NCI-H345 (cell line): ENCODE data around the gene SLC30A7.
"Not testable (repeated sequence)": the region's sequence is repeated elsewhere in the genome, so short reads cannot be mapped to it uniquely, and the experiment has no call there.

Experiments
- DNase-seq: peaks from one replicate; lab custom pipeline; 2025; lab: John Stamatoyannopoulos, UW

Gene SLC30A7

DNA sequence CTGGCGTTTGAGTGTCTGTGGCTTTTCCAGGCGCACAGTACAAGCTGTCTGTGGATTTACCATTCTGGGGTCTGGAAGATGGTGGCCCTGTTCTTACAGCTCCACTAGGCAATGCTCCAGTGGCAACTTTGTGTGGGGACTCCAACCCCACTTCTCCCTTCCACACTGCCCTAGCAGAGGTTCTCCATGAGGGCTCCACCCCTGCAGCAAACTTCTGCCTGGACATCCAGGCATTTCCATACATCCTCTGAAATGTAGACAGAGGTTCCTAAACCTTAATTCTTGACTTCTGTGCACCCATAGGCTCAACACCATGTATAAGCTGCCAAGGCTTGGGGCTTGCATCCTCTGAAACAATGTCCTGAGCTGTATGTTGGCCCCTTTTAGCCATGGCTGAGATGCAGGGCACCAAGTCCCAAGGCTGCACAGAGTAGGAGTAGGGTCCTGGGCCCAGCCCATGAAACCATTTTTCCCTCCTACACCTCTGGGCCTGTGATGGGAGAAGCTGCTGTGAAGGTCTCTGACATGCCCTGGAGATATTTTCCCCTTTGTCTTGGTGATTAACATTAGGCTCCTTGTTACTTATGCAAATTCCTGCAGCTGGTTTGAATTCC is 5.9 kb upstream of the SLC30A7 start:
- not testable (repeated sequence) for DNase-seq

- no peak for DNase-seq
These were observed 4.5 kb upstream of the SLC30A7 start for GRCh38 chr1:100891380-100891779.

- DNase-seq, result no peak
These were observed 3.3 kb upstream of the SLC30A7 start for GRCh38 chr1:100892554-100892953.

DNA sequence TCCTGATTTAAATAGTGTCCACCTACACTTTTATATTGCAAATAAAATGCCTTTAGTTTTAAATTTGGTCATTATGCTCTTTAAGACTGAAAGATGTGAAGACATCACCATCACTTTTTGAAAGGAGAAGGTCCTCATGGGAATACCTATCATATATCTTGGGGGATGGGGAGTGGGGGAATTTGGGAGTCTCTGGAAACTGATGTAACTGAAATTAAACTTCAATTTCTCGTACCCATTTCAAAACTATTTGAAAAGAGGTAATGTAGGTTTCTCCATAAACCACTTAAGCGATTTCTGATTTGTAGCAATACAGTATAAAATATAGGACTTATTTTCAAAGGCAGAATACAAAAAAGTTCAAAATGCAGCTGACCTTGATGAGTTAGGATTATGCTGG is 2.2 kb upstream of the SLC30A7 start:
- no peak for DNase-seq

GRCh38 chr1:100894603-100895539 is 1.0 kb upstream of the SLC30A7 start, which contains the start of gene EXTL2:
TSS of gene EXTL2 (minus strand) at chr1:100894842. CDS start at chr1:100888757, 6,085 bp downstream.
- DNase-seq, result peak; percentile 91

DNA sequence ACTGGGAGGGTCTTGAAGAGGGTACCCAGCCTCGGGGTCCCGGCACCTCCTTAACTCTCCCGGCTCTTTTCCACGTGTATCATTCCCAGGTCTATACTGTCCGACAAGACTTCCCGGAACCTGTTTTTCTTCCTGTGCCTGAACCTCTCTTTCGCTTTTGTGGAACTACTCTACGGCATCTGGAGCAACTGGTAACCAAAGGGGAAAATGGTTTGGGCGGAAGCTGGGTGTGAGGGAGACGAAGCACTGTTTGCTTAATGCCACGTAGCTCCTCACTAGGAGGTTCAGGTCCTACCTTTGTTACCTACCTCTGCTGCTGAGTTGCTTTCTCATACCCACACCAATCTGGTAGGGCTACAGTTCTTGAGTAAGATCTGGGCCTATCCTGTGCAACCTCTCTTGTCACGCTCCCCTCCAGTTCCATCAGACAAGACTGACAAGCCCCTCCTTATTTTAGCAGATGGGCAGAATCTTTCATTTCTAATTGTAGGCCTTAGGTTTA is 642 bp downstream of the SLC30A7 start:
- peak; percentile 33 for DNase-seq

- DNase-seq, result no peak
These were observed 6.5 kb downstream of the SLC30A7 start for GRCh38 chr1:100902365-100902764.

- no peak for DNase-seq
These were observed 7.9 kb downstream of the SLC30A7 start for GRCh38 chr1:100903777-100904176.

DNA sequence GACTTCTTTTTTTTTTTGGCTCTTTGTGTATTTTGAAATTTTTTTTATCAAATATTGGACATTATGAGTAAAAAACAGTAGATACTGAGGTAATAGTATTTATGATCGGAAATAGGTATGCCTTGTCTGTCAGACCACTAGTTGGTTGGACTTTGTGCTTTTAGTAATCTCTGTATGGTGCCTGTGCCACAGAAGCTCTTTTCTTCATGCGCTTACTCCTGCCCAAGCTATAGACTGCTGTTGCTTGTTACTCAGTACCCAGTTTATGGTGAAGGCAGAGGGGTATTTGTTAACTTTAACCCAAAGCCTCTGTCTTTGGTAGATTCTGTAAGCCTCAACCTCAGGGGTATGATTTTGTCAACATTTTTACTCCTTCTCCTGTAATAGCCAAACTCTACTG is 8.6 kb downstream of the SLC30A7 start:
- DNase-seq, result no peak

DNA sequence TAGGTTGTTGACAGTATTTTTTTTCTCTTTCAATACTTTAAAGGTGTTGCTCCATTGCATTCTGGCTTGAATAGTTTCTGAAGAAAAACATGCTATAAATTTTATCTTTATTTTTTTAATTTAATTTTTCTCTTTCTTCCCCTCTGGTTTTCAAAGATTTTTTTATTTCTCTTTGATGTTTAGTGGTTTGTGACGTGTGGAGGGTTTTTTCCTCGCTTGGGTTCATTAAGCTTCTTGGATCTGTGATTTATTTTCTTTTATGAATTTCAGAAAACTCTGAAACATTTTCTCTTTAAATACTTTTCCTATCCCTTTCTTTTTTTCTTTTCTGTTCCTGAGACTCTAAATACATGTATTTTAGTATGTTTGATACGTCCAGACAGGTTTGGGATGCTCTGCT is 9.3 kb downstream of the SLC30A7 start:
- no peak for DNase-seq

GRCh38 chr1:100907887-100908286 is 12.0 kb downstream of the SLC30A7 start:
- DNase-seq, result no peak

GRCh38 chr1:100909018-100909417 is 13.1 kb downstream of the SLC30A7 start:
- no peak for DNase-seq

- DNase-seq, result no peak
These were observed 16.1 kb downstream of the SLC30A7 start for GRCh38 chr1:100912019-100912418.

GRCh38 chr1:100921110-100921706 is 25.3 kb downstream of the SLC30A7 start:
- peak; percentile 65 for DNase-seq

DNA sequence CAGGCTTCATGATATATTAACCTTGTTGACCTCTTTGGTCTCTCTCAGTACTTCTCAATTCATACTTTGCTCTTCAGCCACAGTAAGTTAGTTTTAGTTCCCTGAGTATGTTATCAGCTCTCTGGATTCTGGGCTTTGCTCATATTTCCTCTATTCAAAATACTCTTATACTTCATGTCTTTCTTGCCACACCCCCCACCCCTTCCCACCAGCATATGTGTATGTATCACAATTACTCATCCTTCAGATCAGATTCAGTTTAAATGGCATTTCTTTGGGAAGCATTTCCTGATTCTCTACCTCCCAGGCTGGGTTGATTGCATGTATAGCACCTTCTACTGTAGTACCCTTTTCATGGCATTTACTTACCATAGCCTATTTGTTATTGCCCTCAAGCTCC is 28.3 kb downstream of the SLC30A7 start:
- DNase-seq, result no peak

GRCh38 chr1:100924991-100925390 is 29.1 kb downstream of the SLC30A7 start:
- no peak for DNase-seq

GRCh38 chr1:100926240-100926639 is 30.4 kb downstream of the SLC30A7 start:
- no peak for DNase-seq

DNA sequence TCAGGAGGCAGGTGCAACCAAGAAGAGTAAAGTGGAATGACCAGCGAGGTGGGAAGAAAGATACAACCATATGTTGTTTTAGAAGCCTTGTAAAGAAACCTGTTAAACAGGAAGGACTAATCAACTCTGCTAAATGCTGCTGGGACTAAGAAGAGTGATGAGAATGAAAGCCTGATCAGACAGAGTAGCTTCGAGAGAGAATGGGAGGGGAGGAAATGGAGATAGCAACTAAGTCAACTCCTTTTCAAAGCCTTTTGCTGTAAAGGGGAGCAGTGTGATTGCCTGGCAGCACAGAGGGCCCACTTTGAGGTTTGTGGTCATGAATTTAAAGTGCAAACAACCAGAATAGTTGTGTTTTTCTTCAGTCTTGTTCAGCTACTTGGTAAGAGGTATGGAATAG is 31.4 kb downstream of the SLC30A7 start:
- no peak for DNase-seq

GRCh38 chr1:100928128-100928527 is 32.2 kb downstream of the SLC30A7 start:
- no peak for DNase-seq

- no peak for DNase-seq
These were observed 34.6 kb downstream of the SLC30A7 start for GRCh38 chr1:100930494-100930893.

DNA sequence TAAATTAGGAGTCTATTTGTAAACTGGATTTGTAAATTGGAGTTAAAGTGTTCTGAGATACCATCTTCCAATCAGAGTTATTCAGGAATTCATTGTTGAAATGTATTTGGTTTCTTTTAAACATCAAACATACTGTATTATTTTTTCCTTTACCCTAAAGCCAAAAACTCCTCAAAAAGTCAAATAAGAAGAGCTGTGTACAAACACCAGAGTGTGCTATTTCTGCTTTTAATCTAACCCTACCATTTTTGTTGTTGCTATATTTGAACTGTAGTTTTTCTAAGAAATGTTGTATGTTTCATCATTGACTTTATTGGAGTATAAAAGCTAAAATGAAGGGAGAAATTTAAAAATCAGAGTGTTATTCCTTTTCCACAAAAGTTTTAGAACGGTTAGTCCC is 35.8 kb downstream of the SLC30A7 start:
- DNase-seq, result no peak

DNA sequence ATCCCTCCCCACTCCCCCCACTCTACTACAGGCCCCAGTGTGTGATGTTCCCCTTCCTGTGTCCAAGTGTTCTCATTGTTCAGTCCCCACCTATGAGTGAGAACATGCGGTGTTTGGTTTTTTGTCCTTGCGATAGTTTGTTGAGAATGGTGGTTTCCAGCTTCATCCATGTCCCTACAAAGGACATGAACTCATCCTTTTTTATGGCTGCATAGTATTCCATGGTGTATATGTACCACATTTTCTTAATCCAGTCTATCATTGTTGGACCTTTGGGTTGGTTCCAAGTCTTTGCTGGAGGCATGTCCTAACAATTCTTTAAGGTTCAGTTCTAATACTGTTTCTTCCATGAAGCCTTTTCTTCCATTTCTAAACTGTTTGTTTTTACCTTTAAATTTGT is 37.7 kb downstream of the SLC30A7 start:
- not testable (repeated sequence) for DNase-seq
